HG03196 (cell line): ENCODE measurements around the gene INPPL1.

Experiments used
- ATAC-seq: cut with Tn5 transposase; IDR thresholded peaks from one replicate; pipeline ENCODE4 v1.9.1; 2021; ENCODE audit not compliant: unreplicated experiment

Gene INPPL1

GRCh38 chr11:72217841-72218240 lies 6.7 kb upstream of the INPPL1 start:
- ATAC-seq: no peak

DNA sequence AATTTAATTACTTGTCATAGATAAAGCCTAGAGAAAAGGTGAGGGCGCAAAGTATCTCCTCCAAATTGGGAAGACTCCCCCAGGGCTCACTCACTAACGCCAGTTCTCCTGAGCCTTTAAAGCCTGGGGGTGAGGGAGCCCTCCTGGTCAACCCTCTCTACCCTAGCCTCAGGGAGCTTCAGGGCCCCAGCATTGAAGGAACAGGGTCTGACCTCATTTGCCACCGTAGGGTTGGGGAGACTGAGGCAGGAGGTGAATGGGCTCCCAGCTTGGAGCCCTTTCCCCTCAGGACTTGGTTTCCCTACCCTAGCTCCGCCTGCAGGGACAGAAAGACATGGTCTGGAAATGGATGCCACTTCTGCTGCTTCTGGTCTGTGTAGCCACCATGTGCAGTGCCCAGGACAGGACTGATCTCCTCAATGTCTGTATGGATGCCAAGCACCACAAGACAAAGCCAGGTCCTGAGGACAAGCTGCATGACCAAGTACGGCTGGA lies 6.3 kb upstream of the INPPL1 start:
- ATAC-seq: no peak

DNA sequence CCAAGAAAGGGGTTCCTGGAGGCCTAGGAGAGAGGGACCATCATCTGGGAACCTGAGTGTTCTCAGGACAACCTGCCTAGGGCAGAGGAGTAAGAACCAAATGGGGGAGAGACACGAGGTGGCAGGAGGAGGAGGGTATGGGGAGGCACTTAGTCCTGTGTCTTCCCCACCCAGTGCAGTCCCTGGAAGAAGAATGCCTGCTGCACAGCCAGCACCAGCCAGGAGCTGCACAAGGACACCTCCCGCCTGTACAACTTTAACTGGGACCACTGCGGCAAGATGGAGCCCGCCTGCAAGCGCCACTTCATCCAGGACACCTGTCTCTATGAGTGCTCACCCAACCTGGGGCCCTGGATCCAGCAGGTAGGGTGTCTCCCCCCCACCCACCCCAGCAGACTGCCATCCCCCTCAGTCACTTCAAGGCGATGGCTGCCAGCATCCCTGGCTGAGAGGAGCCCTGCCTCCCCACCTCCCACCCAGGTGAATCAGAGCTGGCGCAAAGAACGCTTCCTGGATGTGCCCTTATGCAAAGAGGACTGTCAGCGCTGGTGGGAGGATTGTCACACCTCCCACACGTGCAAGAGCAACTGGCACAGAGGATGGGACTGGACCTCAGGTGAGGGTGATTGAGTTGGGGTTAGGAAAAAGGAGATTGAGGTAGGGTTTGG lies 3.7 kb upstream of the INPPL1 start:
- no peak for ATAC-seq

DNA sequence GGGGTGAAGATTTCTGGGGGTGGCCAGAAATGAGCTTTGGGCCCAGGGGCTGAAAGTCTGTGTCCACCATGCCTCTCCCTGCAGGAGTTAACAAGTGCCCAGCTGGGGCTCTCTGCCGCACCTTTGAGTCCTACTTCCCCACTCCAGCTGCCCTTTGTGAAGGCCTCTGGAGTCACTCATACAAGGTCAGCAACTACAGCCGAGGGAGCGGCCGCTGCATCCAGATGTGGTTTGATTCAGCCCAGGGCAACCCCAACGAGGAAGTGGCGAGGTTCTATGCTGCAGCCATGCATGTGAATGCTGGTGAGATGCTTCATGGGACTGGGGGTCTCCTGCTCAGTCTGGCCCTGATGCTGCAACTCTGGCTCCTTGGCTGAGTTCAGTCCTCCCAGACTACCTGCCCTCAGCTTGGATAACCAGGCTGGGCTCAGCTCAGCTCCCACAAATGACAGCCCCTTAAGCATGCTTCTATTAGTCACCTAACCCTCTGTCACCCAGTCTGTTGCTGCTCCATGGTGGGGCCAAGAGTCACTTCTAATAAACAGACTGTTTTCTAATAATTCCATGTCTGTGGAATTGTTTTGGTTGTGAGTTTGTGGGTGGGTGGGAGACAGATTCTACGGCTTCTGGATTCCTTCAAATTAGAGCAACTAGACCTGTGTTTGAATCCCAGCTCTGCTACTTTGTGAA lies 3.0 kb upstream of the INPPL1 start:
- ATAC-seq: no peak

DNA sequence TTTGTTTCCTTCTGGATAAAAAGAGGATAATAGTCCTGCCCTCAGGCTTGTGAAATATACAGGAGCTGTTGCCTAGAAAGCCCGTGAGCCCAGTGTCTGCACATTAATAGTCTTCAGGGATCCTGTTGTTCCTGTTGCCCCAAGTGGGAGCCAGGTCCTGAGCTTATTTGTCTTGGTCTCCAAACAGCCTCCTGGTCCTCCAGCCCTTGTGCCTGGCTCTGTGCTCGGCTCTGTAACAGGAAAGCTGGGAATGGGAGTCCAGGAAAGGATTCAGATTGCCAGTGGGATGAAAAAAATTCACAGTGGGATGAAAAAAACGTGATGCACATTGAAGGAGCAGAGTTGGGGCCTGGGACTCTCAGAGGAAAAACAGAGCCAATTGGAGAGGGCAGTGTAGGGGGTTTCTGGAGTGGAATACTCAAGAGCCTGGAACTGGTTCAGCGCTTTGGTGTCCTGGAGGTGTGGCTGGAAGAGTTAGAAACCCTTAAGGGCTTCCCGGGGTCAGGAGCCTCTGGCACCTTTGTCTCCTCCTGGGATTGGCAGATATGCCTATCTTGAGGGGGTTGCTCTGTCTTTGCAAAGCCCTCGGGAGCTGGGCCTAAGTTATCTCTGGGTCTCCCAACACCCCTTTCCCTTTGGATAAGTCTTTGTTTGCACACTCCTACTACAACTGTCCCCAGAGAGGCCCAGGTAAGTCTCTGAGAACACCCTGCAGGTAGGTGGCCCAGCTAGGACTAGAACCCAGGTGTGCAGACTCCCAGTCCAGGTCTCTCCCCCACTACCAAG lies 2.3 kb upstream of the INPPL1 start:
- no peak for ATAC-seq

GRCh38 chr11:72222907-72223614 lies 1.5 kb upstream of the INPPL1 start:
- peak; percentile 61 for ATAC-seq

- peak; percentile 42 for ATAC-seq
Observed at GRCh38 chr11:72223615-72224563, 678 bp upstream of the INPPL1 start.

DNA sequence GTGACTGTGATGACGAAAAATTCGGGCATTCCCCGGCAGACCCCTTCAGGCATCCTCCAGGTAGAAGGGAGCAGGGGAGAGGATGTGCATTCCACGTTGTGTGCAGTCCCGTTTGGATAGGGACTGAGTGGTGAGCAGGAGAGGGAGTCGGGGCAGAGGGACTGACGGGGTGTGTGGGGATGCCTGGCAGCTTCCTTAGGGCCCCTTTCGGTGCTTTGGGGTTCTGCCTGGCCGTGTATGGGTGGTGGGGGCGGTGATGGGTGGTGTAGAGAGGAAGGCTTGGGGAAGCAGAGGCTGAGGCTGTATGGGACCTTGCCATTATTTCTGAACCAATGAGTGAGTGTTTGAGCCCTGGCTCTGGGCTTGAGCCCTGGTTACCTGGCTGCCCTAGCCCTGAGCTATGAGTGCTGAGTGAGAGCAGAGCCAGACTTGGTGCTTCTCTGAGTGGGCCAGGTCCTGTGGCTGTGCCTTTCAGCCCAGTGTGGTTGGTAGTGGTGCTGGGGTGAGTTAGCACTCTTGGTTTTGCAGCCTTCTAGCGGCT lies 914 bp downstream of the INPPL1 start:
- ATAC-seq: no peak

DNA sequence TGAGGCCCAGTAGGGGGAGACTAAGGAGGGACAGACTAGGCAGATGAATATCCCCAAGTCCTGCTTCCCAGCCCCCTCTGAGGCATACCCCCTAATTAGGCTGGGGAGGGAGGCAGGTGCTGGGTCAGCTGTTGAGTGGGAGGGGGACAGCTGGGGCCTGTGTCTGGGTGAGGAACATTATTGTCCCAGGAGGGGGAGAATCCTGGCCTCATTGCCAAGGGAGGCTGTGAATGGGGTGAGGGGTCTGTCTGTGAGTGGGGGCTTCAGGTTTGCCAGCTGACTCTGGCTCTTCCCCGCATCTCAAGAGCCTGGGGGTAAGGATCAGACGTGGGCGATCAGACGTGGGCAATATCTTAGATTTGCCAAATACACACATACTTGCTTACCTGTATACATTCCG lies 2.1 kb downstream of the INPPL1 start:
- no peak for ATAC-seq

- ATAC-seq: no peak
Observed at GRCh38 chr11:72227316-72228228, 3.0 kb downstream of the INPPL1 start.

DNA sequence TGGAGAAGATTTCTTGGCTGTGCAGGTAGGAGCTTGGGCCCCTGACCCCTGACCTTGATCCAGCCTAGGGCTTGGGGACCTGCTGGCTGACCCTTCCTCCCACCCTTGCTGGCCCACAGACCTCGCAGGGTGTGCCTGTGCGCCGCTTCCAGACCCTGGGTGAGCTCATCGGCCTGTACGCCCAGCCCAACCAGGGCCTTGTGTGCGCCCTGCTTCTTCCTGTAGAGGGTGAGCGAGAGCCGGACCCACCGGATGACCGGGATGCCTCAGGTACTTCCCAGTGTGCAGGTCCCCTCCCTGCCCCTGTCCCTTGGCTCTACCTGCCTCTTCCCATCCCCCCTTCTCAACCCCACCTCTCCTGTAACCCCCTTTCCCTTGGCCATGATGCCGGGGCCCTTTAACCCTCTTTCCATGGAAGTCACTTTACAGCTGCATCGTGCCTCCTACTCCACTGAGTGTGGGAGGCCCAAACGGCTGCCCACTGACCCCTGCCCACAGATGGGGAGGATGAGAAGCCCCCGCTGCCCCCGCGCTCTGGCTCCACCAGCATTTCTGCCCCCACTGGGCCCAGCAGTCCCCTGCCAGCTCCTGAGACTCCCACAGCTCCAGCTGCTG lies 3.8 kb downstream of the INPPL1 start:
- ATAC-seq: no peak

DNA sequence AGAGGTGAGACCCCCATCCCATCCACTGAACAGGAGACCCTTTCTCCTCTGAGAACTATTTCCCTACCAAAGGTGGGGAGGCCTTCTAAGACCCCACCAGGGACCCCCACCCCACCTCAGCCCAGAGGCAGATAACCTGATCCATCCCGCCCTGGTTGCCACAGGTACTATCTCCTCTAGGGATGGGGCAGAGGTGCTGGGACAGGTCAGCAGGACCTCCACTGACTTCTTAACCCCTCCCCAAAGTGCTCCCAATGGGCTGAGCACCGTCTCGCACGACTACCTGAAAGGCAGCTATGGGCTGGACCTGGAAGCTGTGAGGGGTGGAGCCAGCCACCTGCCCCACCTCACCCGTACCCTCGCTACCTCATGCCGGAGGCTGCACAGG lies 4.3 kb downstream of the INPPL1 start:
- no peak for ATAC-seq

GRCh38 chr11:72229336-72229924 lies 4.9 kb downstream of the INPPL1 start:
- ATAC-seq: no peak

- ATAC-seq: no peak
Observed at GRCh38 chr11:72229925-72230763, 5.6 kb downstream of the INPPL1 start.

DNA sequence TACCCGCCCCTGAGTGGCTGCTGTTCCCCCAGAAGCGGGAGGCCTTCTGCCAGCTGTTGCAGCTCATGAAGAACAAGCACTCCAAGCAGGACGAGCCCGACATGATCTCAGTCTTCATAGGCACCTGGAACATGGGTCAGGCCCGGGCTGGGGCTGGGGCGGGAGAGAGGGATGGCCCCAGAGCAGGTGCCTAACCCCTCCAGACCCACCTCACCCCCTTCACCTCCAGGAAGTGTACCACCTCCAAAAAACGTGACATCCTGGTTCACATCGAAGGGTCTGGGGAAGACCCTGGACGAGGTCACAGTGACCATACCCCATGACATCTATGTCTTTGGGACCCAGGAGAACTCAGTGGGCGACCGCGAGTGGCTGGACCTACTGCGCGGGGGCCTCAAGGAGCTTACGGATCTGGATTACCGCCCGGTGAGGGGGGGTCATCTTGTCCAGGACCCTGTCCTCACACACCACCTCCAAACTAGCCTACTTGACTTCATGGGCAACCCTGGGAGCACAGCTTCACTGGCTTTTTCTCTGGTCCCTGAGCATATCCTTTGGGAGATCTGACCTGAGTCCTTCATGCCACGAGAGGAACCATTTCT lies 6.3 kb downstream of the INPPL1 start:
- ATAC-seq: no peak

DNA sequence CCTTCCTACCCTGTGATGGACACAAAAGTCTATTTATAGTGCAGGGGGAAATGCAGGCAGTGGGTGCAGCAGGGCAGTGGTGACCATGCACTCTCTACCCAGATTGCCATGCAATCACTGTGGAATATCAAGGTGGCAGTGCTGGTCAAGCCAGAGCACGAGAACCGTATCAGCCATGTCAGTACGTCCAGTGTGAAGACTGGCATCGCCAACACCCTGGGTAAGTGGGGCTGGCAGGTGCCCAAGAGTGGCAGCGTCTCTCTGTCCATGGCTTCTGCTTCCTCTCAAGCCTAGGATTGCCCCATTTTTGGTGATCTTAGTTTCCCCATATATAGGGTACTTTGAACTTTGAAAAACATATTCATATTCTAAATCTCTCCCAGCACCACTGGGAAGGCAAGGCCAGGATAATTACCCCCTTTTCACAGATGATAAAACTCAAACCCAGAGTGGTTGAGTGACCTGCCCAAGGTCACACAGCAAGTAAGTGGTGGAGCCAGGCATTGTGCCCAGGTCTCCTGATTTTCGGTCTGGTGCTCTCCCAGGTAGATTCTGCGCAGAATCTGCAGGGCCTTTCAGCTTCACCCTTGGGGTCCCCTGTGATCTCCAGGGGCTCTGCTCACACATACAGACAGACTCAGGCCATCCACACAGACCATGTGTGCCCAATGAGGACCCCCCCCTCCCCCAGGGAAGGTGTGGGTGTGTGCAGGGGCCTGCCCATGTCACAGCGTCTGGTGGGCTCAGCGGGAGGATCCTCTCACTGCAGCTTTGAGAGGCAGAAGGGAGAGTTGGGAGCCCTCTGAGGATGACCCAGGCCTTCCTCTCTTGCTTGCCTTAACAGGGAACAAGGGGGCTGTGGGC lies 7.1 kb downstream of the INPPL1 start:
- no peak for ATAC-seq
